Lower lobe of right lung (tissue), 2 donors: ENCODE results near the gene TMEM123. TPM values are rescaled to one million over a fixed set of nuclear protein-coding genes. Genes with fewer than 3 reads are reported as not detected.
"Not testable (repeated sequence)": the region's sequence is repeated elsewhere in the genome, so short reads cannot be mapped to it uniquely, and the experiment has no call there.

Experiments
- ATAC-seq, 2 donors: fragments of 200-7000 bp; cut with Tn5 transposase; one replicate each; pipeline ENCODE4 v1.9.1; 2020 to 2022; ENCODE audit warnings: mild to moderate bottlenecking in 2 of 2, moderate library complexity in 2 of 2
- DNase-seq: peaks from one replicate; pipeline ENCODE4 v3.0.0-alpha.2; 2020
- H3K27ac ChIP-seq: fragments of 200-600 bp; one replicate; pipeline ENCODE4 v1.8.0; 2022
- H3K27me3 ChIP-seq: fragments of 200-600 bp; one replicate; pipeline ENCODE4 v1.8.0; 2022; ENCODE audit warnings: low read depth
- H3K36me3 ChIP-seq: fragments of 200-600 bp; one replicate; pipeline ENCODE4 v1.8.0; 2022; ENCODE audit warnings: mild to moderate bottlenecking
- H3K4me1 ChIP-seq: fragments of 200-600 bp; one replicate; pipeline ENCODE4 v1.8.0; 2022
- H3K4me3 ChIP-seq: fragments of 200-600 bp; one replicate; pipeline ENCODE4 v1.8.0; 2022; ENCODE audit warnings: mild to moderate bottlenecking
- H3K9me3 ChIP-seq: fragments of 200-600 bp; one replicate; pipeline ENCODE4 v1.8.0; 2022
- intact Hi-C: fragments of 100-400 bp; cut with DNase I; formaldehyde crosslinking; loops from one replicate; pipeline ENCODE4 v1.11.0; 2022
- total RNA-seq: library from RNA; stranded (reverse); fragmentation: NEBNext Ultra II Directional; extraction: Animal tissue kit (Norgen Biotek cat#: 25700); gene quantifications from one replicate; pipeline ENCODE4 v1.2.1, GENCODE V29; 2021
- TF ChIP-seq, protein P1 (sequence below): fragments of 200-600 bp; IDR thresholded peaks from one replicate; pipeline ENCODE4 v1.8.0; 2022; ENCODE audit warnings: antibody characterized with exemption, mild to moderate bottlenecking
- donor health status: DM: no; HTN: yes; CAD: no; lungs with severe emphysema.

Gene TMEM123
- total RNA-seq, 1 donor from 2014 or later: 199 TPM

DNA sequence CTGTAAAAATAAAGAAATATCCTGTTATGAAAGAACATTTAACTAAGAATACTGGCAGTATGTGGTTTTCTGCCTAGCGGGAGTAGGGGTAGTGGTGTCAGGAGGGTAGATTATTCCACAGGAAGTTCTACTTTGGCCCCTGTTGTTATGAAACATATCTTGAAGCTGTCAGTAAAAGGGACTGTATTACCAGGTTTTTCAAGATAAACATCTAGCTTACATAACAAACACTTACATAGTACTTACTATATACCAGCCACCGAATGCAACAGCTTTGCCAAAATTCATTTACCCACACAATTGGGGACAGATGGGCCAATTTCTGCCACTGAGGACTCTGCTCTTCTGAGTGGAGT is 3.7 kb downstream of the TMEM123 start:
- TF ChIP-seq, protein P1, sequence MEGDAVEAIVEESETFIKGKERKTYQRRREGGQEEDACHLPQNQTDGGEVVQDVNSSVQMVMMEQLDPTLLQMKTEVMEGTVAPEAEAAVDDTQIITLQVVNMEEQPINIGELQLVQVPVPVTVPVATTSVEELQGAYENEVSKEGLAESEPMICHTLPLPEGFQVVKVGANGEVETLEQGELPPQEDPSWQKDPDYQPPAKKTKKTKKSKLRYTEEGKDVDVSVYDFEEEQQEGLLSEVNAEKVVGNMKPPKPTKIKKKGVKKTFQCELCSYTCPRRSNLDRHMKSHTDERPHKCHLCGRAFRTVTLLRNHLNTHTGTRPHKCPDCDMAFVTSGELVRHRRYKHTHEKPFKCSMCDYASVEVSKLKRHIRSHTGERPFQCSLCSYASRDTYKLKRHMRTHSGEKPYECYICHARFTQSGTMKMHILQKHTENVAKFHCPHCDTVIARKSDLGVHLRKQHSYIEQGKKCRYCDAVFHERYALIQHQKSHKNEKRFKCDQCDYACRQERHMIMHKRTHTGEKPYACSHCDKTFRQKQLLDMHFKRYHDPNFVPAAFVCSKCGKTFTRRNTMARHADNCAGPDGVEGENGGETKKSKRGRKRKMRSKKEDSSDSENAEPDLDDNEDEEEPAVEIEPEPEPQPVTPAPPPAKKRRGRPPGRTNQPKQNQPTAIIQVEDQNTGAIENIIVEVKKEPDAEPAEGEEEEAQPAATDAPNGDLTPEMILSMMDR: no peak
- ATAC-seq (no peak), DNase-seq (no peak)
- Histone ChIP-seq H3K27me3 (no peaks in the 10 kb centered on the region), H3K36me3 (peaks cover 23% of the 10 kb centered on the region), H3K4me1 (peaks cover 54% of the 10 kb centered on the region), H3K4me3 (no peak overlapping the region), H3K9me3 (no peaks in the 10 kb centered on the region), H3K27ac (peak overlapping the region; percentile 32)
- intact Hi-C loops: no loop called here

DNA sequence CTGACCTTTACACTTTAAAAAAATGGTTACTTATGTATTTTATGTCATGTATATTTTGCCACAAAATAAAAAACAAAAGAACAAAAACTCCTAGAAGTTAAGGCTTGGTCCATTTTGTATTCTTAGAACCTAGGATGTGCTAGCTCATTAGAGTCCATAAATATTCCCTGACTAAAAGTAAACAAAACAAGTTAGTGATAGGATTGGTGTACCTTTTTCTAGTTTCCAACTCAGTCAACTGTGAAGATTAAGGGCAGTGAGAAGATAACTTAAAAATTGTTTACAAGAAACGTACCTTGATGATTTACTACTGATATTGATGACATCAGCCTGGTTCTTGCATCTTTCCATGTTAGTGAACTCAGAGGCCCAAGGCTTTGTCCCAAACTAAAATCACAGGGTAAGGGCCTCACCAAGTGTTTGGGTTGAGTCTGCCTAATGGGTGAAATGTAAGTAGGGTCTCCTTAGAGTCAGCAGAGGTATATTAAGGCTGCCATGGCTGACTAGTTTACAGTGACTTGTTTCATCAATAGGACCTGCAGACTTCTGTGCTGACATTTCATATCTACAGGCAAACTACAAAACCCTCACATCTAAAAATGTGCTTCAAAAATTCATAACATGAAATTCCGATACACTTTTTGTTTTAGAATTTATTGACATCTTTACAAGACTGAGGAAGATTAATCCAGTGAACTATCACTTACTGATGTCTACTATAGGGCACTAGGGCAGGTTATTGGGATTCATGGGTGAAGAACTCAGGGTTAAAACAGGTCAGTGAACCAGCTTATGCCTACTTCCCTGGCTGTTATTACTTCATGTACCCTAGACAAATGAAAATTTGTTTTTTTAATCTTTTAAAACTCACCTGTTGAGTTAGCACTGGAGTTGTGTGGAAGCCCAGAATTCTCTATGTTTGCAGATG is 4.4 kb downstream of the TMEM123 start:
- H3K9me3 ChIP-seq: no peaks in the 10 kb centered on the region
- H3K27ac ChIP-seq: peak overlapping the region; percentile 32
- no peak for DNase-seq
- ATAC-seq: no peak
- intact Hi-C loops: no loop called here
- no peaks in the 10 kb centered on the region for H3K27me3 ChIP-seq
- H3K4me1 ChIP-seq: peaks cover 48% of the 10 kb centered on the region
- TF ChIP-seq, protein P1: no peak
- peaks cover 23% of the 10 kb centered on the region for H3K36me3 ChIP-seq
- H3K4me3 ChIP-seq: no peak overlapping the region

DNA sequence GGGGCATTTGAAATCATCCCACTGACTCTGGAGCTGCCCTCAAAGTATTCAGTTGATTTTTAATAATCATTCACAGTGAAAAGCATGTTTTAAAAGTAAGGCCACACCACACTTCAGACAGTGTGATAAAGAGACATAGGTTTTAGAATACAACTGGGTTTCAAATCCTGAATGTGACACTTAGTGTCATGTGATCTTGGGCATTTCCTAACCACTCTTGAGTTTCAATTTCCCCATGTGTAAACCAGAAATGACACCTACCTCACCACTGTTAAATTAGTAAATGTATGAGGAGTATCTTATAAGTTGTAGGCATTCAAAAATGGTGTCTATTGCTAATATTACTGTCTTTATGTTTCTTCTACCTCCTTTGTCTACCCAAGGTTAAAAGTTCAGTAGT is 5.4 kb downstream of the TMEM123 start:
- intact Hi-C loops: no loop called here
- peak; percentile 11 to 27 for ATAC-seq
- H3K27ac ChIP-seq: no peak overlapping the region

DNA sequence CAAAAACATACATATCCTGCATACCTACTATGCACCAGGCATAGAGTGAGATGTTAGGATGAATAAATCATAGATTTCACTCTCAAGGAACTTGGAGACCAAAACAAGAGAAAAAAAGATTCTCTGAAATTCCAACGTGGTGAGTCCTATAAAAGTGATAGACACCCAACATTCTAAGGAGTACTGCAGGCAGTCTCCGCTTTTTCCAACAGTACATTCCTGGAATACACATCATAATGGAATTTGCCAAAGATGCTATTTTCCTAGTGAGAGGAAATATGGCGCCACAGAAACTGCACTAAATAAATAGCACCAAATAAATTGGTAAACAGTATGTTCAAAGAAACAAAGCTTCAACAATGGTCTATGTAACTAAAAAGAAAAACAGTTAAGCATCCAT is 6.0 kb downstream of the TMEM123 start:
- Histone ChIP-seq H3K4me3 (no peak overlapping the region), H3K27me3 (no peaks in the 10 kb centered on the region), H3K27ac (no peak overlapping the region), H3K4me1 (peaks cover 45% of the 10 kb centered on the region), H3K36me3 (peaks cover 23% of the 10 kb centered on the region), H3K9me3 (no peaks in the 10 kb centered on the region)
- ATAC-seq (no peak), DNase-seq (no peak)
- intact Hi-C loops: no loop called here
- TF ChIP-seq, protein P1: no peak

More for the DNA sequence above, 5.4 kb downstream of the TMEM123 start:
- H3K9me3 ChIP-seq: no peaks in the 10 kb centered on the region
- H3K36me3 ChIP-seq: peaks cover 23% of the 10 kb centered on the region
- no peaks in the 10 kb centered on the region for H3K27me3 ChIP-seq
- DNase-seq: no peak
- H3K4me1 ChIP-seq: peaks cover 45% of the 10 kb centered on the region
- H3K4me3 ChIP-seq: no peak overlapping the region
- TF ChIP-seq, protein P1: no peak

DNA sequence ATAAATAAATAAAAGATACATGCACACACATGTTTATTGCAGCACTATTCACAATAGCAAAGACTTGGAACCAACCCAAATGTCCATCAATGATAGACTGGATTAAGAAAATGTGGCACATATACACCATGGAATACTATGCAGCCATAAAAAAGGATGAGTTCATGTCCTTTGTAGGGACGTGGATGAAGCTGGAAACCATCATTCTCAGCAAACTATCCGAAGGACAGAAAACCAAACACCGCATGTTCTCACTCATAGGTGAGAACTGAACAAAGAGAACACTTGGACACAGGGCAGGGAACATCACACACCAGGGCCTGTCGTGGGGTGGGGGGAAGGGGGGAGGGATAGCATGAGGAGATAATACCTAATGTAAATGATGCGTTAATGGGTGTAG is 7.9 kb downstream of the TMEM123 start:
- H3K4me1 ChIP-seq: peaks cover 28% of the 10 kb centered on the region
- intact Hi-C loops, H3K27ac ChIP-seq, DNase-seq, H3K27me3 ChIP-seq, H3K9me3 ChIP-seq, H3K4me3 ChIP-seq, ATAC-seq: not testable (repeated sequence)
- peaks cover 23% of the 10 kb centered on the region for H3K36me3 ChIP-seq

DNA sequence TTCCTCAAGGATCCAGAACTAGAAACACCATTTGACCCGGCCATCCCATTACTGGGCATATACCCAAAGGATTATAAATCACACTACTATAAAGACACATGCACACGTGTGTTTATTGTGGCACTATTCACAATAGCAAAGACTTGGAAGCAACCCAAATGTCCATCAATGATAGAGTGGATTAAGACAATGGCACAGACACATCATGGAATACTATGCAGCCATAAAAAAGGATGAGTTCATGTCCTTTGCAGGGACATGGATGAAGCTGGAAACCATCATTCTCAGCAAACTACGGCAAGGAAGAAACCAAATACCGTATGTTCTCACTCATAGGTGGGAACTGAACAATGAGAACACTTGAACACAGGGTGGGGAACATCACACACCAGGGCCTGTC is 8.4 kb downstream of the TMEM123 start:
- DNase-seq, H3K27me3 ChIP-seq, ATAC-seq, H3K9me3 ChIP-seq, H3K27ac ChIP-seq, H3K4me3 ChIP-seq, intact Hi-C loops: not testable (repeated sequence)
- H3K4me1 ChIP-seq: peaks cover 23% of the 10 kb centered on the region
- peaks cover 23% of the 10 kb centered on the region for H3K36me3 ChIP-seq

DNA sequence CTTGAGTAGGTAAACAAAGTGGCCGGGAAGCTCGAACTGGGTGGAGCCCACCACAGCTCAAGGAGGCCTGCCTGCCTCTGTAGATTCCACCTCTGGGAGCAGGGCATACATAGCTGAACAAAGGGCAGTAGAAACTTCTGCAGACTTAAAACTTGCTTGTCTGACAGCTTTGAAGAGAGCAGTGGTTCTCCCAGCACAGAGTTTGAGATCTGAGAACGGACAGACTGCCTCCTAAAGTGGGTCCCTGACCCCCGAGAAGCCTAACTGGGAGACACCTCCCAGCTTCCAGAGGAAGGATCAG is 13.6 kb downstream of the TMEM123 start:
- DNase-seq, intact Hi-C loops: not testable (repeated sequence)

More for the DNA sequence above, 13.6 kb downstream of the TMEM123 start:
- H3K9me3 ChIP-seq, H3K27me3 ChIP-seq, H3K4me3 ChIP-seq, H3K36me3 ChIP-seq, ATAC-seq, H3K27ac ChIP-seq, H3K4me1 ChIP-seq: not testable (repeated sequence)
